Globus pallidus (tissue), 1 donor: ENCODE measurements around the gene SLC6A6.

Experiments used
- DNase-seq: peaks from one replicate; pipeline ENCODE4 v3.0.0-alpha.2; 2015; ENCODE audit warnings: low spot score

Gene SLC6A6

DNA sequence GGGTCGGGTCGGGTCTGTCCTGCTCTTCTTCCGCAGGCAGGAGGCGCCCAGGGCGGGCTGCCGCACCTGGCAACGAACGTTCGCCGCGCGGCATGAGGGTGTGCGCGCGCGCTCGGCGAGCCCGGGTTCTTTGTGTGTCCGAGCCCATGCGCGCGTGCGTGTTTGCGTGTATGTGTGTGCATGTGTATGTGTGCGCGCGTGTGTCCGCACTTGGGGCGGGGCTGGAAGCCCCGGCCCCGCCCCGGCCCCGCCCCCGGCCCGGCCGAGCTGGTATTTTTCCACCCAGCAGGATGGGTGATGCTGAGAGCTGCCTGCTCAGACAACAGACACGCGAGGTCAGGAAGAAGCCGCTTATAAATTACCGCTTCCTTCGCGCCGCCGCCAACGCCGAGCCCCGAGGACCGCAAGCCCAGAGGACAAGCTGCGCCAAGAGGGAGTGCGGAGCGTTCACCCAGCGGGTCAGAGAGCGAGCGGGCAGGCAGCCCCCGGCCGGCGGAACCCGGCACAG lies at the start of gene SLC6A6:
Gene SLC6A6, plus strand, starts transcription at position 303 of the 508 bp plus-strand sequence. CDS start 41,029 bp downstream, outside the sequence.
- peak; percentile 91 for DNase-seq

- DNase-seq: no peak
Measured at GRCh38 chr3:14353502-14353901, 48.9 kb upstream of the SLC6A6 start.

GRCh38 chr3:14357463-14357862 lies 44.9 kb upstream of the SLC6A6 start:
- no peak for DNase-seq

DNA sequence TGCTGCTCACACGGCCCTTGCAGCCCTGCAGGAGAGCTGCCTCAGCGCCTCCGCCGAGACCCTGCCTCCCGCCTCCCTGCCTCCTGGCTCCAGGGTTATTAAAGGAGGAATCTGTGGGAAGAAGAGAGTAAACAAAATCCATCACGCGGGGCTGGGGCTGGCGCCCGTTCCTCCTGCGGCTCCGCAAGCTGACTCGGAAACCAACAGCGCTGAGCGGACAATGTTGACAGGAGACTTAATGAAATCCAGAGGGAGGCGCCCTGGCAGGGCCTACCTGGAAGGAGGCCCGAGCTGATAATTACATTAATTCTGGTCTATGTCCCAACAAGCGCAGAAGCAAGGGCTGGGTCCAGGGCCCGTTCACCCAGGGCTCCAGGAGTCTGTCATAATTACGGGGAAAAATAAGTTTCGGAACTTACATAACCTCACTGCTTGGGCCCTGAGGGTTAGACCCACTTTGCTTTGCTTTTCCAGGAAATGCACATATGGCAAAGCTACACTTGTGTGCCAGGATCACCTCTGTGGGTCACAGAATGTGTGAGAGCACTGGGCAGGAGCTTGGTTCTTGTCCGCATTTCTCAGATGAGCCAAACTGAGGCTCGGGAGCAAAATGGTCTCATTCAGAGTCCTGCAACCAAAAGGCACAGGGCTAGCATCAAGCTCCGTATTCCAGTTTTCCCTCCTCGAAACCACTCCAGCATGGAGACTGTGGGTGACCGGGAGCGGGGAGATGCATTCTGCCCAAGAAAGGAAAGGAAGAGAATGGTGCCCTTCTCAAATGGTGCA lies 43.8 kb upstream of the SLC6A6 start:
- DNase-seq: no peak

DNA sequence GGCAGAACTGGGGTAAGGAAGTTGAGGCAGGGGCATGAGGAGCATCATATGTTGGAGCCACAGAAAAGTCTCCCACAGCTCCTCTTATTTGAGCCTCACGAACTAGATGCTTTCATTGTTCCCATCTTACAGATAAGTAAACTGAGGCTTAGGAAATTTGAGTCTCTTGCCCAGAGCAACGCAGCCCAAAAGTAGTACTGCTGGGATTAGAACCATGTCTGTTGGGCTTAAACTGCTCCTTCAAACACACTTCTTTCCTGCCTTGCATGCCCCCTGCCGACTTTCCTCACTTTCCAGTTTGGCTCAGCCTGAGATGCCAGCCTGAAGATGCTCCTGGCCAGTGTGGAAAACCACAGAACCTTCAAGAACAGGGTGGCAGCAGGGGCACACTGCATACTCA lies 43.1 kb upstream of the SLC6A6 start:
- no peak for DNase-seq

- DNase-seq: no peak
Measured at GRCh38 chr3:14360123-14360881, 42.1 kb upstream of the SLC6A6 start.

DNA sequence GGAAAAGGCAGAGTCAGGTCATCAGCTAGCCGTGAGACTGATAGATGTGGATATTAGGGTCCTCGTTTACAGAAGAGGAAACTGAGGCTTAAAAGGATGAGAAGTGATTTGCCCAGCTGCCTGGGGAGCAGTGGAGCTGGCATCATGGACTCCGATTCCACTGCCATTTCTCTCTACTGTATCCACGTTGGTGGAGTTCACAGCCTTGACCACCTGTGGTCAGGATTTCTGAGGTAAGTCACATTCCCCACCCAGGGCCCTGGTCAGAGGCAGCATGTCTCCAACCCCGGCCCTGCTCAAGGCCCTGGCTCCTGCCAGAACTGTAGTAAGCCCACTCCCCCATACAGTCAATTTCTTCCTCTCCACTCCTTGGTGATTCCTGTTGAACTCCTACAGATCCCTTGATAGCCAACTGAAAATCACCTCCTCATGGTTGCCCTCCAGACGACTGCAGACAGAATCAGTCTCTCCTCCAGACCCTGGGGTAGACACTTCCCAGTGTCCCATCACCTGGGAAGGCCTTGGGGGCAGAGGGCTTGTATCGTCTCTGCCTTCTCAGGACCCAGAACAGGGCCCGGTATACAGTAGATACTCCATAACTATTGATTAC lies 41.2 kb upstream of the SLC6A6 start:
- DNase-seq: no peak

DNA sequence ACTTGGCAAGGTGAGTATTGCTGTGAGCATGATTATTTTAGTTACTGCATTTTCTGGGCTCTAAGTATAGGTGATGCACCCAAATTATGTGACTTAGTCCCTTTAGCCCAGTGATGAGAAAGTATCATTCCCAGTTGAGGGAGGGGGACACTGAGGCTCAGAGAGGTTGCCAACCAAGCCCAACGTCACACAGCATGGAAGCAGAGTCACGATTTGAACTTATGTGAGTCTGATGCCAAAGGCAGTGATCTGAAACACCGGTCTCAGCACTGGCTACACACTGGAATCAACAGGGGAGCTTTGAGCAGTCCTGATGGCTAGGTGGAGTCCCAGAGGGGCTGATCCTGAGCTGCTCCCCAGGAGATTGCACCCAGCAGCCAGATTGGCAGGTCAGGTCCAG lies 39.5 kb upstream of the SLC6A6 start:
- no peak for DNase-seq

DNA sequence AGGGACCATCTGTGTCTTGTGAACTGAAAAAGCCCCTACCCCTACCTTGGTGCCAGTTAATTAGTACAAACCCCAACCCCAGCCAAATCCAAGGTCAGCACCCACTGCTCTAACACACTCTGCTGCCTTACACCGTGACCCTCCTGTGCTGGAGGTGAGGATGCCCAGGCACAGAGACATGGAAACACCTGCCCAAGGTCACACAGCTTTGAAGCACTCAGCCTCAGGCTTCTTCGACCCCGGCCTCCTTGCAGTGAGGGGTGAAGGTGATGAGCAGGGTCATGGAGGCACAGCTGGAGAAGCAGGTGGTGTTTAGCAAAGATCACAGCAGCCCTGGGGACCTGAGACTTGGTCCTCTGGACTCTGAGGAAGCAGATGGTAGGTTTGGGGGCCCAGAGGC lies 39.0 kb upstream of the SLC6A6 start:
- no peak for DNase-seq

DNA sequence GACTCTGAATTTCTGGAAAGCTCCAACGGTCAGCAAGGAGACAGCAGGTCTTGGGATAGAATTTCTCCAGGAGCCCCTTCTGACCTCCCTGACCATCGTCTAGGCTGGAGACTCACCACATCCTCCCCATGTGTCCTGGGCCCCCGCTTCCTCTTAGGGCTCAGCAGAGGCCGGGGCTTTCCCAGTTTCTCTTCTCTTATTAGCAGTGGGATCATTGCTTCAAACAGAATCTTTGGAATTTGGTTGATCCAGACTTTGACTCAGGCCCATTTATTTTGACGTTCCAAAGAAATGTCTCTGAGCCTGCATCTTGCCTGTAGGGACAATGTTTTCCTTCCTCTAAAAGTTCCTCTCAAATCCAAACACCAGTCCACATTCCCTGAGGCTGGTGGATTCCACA lies 38.4 kb upstream of the SLC6A6 start:
- no peak for DNase-seq

DNA sequence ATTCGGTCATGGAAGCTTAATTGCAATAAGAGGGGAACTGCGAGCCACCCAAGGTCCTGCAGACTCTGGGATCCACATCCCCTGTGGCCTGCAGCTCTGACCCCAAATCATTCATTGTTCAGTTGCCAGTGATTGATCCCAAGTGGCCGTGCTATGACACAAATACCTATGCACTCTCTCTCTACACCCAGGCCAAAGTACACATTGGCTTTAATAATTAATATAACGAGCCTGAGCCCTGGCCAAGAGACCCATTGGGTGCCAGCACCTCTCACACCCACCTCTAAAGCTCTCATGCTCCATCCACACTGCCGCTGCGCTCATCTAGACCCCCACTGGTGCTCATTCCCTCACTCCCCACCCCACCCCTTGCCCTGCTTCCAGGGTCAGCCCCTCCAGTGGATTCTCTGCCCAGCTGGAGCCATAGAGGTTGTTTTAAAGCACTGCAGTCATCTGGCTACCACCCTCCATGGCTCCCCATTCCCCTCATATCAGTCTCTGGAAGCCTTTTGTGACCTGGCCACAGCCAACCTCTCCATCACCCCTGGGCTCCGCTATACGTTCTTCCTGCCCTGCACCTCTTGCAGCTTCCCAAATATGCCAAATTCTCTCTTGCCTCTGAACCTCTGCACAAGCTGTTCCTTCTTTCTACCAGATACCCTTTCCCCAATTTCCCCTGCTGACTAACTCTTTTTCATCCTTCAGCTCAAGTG lies 37.7 kb upstream of the SLC6A6 start:
- DNase-seq: no peak

DNA sequence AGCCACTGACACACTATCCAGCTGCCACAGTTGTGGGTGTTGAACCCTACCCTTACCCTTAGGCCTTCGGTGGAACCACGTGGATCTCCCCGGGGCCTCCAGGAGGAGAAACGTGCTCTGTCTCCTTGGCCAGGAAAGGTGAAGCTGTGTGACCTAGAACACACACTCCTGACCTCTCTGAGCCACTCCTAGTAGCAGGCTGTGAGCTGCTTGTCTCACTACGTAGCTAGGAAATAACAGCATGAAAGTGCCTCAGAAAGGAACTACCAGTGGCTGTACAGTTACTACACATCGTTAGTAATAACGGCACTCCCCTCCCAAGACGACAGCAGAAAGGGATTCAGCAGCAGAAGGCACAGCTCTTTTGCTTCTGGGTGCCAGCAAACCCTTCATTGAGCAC lies 36.2 kb upstream of the SLC6A6 start:
- DNase-seq: no peak

- DNase-seq: no peak
Measured at GRCh38 chr3:14366915-14367823, 35.2 kb upstream of the SLC6A6 start.

DNA sequence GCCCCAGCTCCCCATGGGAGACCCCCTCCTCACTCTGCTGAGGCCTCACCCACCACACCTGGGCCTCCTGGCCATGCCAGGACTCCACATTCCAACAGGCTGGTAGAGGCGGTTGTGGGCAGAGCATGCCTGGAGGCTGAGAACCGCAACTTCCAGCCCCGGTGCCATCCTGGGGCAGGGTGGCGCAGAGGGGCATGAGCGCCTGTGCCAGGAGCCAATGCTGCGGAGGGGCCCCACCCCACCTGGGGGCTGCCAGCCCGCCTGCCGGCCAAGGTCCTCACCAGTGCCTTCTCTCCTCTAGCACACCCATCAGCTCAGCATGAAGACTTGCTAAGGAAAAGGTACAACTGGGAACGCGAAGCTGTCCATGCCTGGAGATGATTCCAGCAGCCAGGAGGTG lies 34.3 kb upstream of the SLC6A6 start:
- DNase-seq: no peak

GRCh38 chr3:14368885-14369284 lies 33.5 kb upstream of the SLC6A6 start:
- no peak for DNase-seq

DNA sequence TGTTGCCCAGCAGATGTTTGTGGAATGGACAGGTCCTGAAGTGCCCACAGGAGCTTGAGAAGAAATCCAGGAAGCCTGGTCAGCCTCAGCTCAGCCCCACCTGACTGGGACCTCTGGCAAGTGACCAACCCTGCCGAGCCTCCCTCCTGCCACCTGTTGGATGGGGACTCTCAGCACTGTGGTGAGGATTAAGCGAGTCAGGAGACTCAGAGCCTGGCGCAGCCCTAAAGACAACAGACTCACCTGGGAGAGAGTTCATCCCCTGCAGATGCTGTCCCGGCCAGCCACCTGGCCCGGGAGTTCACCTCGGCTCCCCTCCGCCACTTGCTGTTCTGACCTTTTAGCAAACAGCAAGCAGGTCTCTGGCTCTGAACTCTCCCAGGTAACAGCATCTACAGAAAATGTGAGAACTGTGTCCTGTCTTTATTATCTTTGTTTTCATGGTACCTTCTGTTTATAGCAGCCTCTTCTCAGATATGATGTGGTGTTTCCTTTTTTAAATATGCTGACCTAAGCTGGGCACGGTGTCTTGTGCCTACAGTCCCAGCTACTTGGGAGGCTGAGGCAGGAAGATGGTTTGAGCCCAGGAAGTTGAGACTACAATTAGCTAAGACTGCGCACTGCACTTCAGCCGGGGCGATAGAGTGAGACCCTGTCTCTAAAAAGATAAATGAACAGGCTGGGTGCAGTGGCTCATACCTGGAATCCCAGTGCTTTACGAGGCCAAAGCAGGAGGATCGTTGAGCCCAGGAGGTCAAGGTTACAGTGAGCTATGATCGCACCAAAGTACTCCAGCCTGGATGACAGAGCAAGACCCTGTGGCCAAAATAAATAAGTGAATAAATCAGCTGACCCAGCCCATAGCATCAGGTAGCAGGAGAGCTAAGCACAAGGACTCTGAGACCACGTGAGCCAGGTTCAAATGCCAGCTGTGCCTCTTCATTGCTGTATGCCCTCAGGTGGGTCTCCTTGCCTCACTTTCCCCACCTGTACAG lies 32.4 kb upstream of the SLC6A6 start:
- no peak for DNase-seq

DNA sequence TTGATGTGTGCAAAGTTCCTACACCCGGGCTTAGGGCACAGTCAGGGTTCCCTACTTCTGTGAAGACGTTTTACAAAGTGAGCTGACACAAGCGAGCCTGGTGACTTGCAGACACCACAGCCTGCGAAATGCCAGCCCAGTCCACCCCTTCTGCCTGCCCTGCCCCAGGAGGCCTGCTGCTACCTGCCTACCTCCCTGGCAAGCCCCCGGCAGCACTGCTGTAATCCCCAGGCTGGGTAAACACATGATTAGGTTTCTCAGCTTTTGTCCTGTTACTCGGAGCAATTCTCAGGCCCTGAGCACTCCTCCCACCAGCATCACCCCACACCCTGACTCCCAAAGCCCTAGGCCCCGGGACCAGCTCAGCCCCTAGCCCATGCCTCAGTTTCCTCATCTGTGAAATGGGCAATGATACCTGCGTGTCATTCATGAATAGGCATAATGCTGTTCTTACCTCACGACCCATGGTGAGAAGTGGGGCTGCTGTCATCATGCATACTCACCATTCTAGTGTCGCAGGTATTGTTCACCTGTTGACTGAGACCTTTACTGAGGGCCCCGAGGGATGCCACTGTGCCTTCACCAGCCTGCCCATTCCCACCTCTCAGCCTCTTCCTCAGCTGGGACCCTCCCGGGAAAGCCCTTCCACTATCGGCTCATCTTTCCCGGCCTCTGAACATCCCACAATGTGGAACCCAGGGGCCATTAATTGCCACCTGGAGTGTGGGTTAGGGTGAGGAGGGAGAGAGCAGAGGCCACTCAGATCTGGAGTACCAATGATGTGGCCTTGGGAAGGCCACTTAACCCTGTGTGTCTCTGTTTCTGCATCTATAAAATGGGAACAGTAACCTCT lies 31.5 kb upstream of the SLC6A6 start:
- DNase-seq: no peak

DNA sequence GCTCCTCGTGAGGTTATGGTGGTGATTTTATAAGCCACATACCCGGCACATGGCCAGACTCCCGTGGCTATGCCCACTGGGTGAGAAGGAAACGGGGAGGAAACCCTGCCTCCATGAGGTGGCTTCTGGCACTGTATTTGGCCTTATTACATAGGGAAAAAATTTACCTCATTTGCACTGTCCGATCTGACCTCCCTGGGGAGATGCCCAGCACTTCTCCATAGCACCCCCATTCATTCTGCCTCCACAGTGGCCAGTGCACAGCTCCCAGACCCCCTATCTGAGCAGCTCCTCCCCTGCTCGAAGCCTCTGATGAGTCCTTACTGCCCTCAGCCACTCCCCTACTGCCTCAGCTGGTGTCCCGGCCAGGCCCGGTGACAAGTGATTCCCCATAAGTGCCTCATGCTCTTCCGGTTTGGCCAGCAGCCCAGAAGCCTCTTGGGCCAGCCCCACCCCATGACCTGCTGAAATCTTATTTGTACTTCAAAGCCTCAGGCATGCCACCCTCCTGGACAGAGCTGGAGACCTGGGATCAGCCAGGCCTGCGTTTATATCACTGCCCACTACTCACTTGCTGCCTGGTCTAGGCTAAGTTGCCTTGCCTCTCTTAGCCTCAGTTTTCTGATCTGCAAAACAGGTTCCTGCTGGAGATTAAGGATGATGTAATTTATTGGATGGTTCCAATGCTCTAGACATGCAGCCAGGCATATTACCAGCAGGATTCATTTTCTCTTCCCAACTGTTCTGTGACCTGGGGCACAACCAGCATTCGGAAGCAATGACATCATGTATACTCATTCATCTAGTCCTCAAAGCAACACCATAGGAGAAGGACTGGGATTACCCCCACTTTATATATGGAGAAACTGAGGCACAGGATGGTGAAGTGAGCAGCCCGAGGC lies 30.6 kb upstream of the SLC6A6 start:
- no peak for DNase-seq
